ENCODE data around the gene SIRT2. TPM values are rescaled to one million over a fixed set of nuclear protein-coding genes. Genes with fewer than 3 reads are reported as not detected.

SIRT2 gene
- total RNA-seq, 1 donor from 2014 or later = 38.0 TPM

GRCh38 chr19:38907670-38908069 lies 8.3 kb upstream of the SIRT2 start:
- Mint-ChIP-seq H3K27me3 (peaks cover 2% of the 10 kb centered on the region), H3K9me3 (ENCODE audit: low read depth) (no peaks in the 10 kb centered on the region), H3K4me1 (ENCODE audit: low read depth) (no peaks in the 10 kb centered on the region), H3K27ac (peak overlapping the region; percentile 70), H3K4me3 (ENCODE audit: low read depth) (no peak overlapping the region), H3K36me3 (ENCODE audit: insufficient read depth) (peaks cover 11% of the 10 kb centered on the region)
- DNase-seq (ENCODE audit: low spot score, unreplicated experiment) = no peak
- TF ChIP-seq, protein P1, sequence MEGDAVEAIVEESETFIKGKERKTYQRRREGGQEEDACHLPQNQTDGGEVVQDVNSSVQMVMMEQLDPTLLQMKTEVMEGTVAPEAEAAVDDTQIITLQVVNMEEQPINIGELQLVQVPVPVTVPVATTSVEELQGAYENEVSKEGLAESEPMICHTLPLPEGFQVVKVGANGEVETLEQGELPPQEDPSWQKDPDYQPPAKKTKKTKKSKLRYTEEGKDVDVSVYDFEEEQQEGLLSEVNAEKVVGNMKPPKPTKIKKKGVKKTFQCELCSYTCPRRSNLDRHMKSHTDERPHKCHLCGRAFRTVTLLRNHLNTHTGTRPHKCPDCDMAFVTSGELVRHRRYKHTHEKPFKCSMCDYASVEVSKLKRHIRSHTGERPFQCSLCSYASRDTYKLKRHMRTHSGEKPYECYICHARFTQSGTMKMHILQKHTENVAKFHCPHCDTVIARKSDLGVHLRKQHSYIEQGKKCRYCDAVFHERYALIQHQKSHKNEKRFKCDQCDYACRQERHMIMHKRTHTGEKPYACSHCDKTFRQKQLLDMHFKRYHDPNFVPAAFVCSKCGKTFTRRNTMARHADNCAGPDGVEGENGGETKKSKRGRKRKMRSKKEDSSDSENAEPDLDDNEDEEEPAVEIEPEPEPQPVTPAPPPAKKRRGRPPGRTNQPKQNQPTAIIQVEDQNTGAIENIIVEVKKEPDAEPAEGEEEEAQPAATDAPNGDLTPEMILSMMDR (IDR thresholded peaks at IDR 0.05; ENCODE audit: unreplicated experiment) = no peak

- Mint-ChIP-seq H3K36me3 (ENCODE audit: insufficient read depth) (peaks cover 11% of the 10 kb centered on the region), H3K9me3 (ENCODE audit: low read depth) (no peaks in the 10 kb centered on the region), H3K4me1 (ENCODE audit: low read depth) (no peaks in the 10 kb centered on the region), H3K4me3 (ENCODE audit: low read depth) (no peak overlapping the region), H3K27ac (peak overlapping the region; percentile 70), H3K27me3 (no peaks in the 10 kb centered on the region)
- DNase-seq (ENCODE audit: low spot score, unreplicated experiment) = no peak
- TF ChIP-seq, protein P1 (IDR thresholded peaks at IDR 0.05; ENCODE audit: unreplicated experiment) = no peak
Observed at GRCh38 chr19:38907227-38907626, 7.8 kb upstream of the SIRT2 start.

DNA sequence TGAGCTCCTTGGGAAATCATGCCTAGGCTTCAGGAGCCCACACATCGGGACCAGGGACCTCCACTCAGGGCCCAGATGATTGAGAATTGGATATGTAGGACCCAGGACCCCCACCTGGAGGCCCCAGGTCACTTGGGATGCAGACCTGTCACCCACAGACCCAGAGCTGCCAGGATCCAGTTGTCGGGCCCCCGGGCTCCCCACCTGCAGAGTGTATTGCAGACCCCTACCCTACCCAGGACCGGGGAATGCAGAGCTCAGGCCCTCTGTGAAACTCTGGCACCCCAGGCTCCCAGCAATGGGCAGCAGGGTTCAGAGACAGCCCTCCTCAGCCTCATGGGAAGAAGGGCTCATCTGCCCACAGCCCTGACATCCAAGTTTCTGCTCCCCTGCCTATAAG lies 6.2 kb upstream of the SIRT2 start:
- H3K36me3 Mint-ChIP-seq (ENCODE audit: insufficient read depth) = peaks cover 11% of the 10 kb centered on the region
- H3K4me1 Mint-ChIP-seq (ENCODE audit: low read depth) = peaks cover 6% of the 10 kb centered on the region
- H3K27me3 Mint-ChIP-seq = no peaks in the 10 kb centered on the region
- no peaks in the 10 kb centered on the region for H3K9me3 Mint-ChIP-seq (ENCODE audit: low read depth)
- H3K27ac Mint-ChIP-seq = no peak overlapping the region
- H3K4me3 Mint-ChIP-seq (ENCODE audit: low read depth) = no peak overlapping the region
- TF ChIP-seq, protein P1 (IDR thresholded peaks at IDR 0.05; ENCODE audit: unreplicated experiment) = no peak
- no peak for DNase-seq (ENCODE audit: low spot score, unreplicated experiment)

GRCh38 chr19:38904581-38905539 lies 5.4 kb upstream of the SIRT2 start:
- H3K9me3 Mint-ChIP-seq (ENCODE audit: low read depth) = no peaks in the 10 kb centered on the region
- H3K27me3 Mint-ChIP-seq = no peaks in the 10 kb centered on the region
- DNase-seq (ENCODE audit: low spot score, unreplicated experiment) = no peak
- peaks cover 11% of the 10 kb centered on the region for H3K36me3 Mint-ChIP-seq (ENCODE audit: insufficient read depth)
- peaks cover 11% of the 10 kb centered on the region for H3K4me1 Mint-ChIP-seq (ENCODE audit: low read depth)
- H3K27ac Mint-ChIP-seq = no peak overlapping the region
- TF ChIP-seq, protein P1 (IDR thresholded peaks at IDR 0.05; ENCODE audit: unreplicated experiment) = no peak
- H3K4me3 Mint-ChIP-seq (ENCODE audit: low read depth) = no peak overlapping the region

DNA sequence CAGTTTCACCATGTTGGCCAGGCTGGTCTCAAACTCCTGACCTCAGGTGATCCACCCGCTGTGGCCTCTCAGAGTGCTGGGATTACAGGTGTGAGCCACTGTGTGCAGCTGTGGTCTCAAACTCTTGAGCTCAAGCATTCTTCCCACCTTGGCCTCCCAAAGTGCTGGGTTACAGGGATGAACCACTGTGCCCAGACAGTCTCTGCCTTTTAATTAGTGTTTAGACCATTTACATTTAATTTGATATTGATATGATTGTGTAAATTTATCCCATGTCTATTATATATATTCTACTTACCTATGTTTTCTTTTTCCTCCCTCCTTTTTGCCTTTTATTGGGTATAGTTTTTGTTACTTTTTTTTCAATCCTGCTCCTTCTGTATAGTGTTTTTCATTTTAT lies 2.3 kb upstream of the SIRT2 start:
- Mint-ChIP-seq H3K36me3 (ENCODE audit: insufficient read depth) (peaks cover 4% of the 10 kb centered on the region), H3K9me3 (ENCODE audit: low read depth) (no peaks in the 10 kb centered on the region), H3K27me3 (peaks cover 3% of the 10 kb centered on the region), H3K27ac (no peak overlapping the region), H3K4me3 (ENCODE audit: low read depth) (peak overlapping the region; percentile 37), H3K4me1 (ENCODE audit: low read depth) (peaks cover 20% of the 10 kb centered on the region)
- no peak for DNase-seq (ENCODE audit: low spot score, unreplicated experiment)
- TF ChIP-seq, protein P1 (IDR thresholded peaks at IDR 0.05; ENCODE audit: unreplicated experiment) = no peak
